K562 (cell line): ENCODE data around the gene CECR2. TPM values are rescaled to one million over a fixed set of nuclear protein-coding genes. Genes with fewer than 3 reads are reported as not detected.

ENCODE experiments used
- ATAC-seq: fragments of 200-7000 bp; cut with Tn5 transposase; 3 replicates; pipeline ENCODE4 v1.9.1; 2020; ENCODE audit warnings: moderate library complexity
- BruUV-seq: library from RNA; stranded (reverse); fragments of 400-500 nt; replicated peaks from 2 replicates; lab custom pipeline; 2021; lab: Mats Ljungman, UMichigan
- CTCF ChIA-PET: fragments of 300-600 bp; formaldehyde crosslinking; extraction: SDS; loops from one replicate; lab custom pipeline; 2021; ENCODE audit warnings: low intra/inter-chr PET ratio; lab: Yijun Ruan, JAX
- POLR2A ChIA-PET: fragments of 300-600, 350-650 bp; sonication (Branson Sonifier 250); formaldehyde crosslinking; extraction: SDS; loops from one replicate; lab custom pipeline; 2021; ENCODE audit warnings: antibody characterized with exemption, inconsistent platforms; lab: Yijun Ruan, JAX
- DNase-seq, 4 experiments: peaks; one replicate each; pipeline versions ENCODE4 v3.0.0 to v3.0.0-alpha.2; 2011 to 2018; ENCODE audit warnings: low spot score in 3 of 4, mixed read lengths in 3 of 4; ENCODE audit errors: extremely low read depth in 1 of 4
- FAIRE-seq: peaks from 2 replicates; lab custom pipeline; 2011; peaks lifted over from hg19 to GRCh38; lab: Jason Lieb, UNC
- H2AFZ ChIP-seq: 2 replicates; pipeline ENCODE4 v1.6.0; 2011; ENCODE audit warnings: low read depth, low read length, control low read depth, inconsistent platforms
- H3K27ac ChIP-seq: fragments of 200-600 bp; 3 replicates; pipeline ENCODE4 v1.8.0; 2011; ENCODE audit warnings: low read depth, mild to moderate bottlenecking, control low read depth, inconsistent platforms, low read length, moderate library complexity, mixed read lengths; ENCODE audit errors: extremely low read depth
- H3K27me3 ChIP-seq, 2 experiments: fragments of 300-600 bp in 1 of 2; 2 replicates in 1 of 2; 3 replicates in 1 of 2; pipeline versions ENCODE4 v1.6.0 to v1.8.0; 2011; ENCODE audit warnings: inconsistent platforms in 2 of 2, low read length in 2 of 2, mild to moderate bottlenecking in 1 of 2, mixed read lengths in 1 of 2, moderate library complexity in 1 of 2; ENCODE audit not compliant: control insufficient read depth in 2 of 2, insufficient read depth in 2 of 2
- H3K36me3 ChIP-seq: fragments of 300-600 bp; 3 replicates; pipeline ENCODE4 v1.8.0; 2011; ENCODE audit warnings: mild to moderate bottlenecking, low read length, inconsistent platforms; ENCODE audit not compliant: control insufficient read depth, insufficient read depth
- H3K4me1 ChIP-seq, 2 experiments: fragments of 200-600 bp in 1 of 2; replicated peaks in 1 of 2; 2 replicates in 1 of 2; 3 replicates in 1 of 2; pipeline versions ENCODE4 v1.5.1 to v1.8.0; 2011; ENCODE audit warnings: inconsistent platforms in 2 of 2, low read length in 2 of 2, mild to moderate bottlenecking in 1 of 2, mixed read lengths in 1 of 2, moderate library complexity in 1 of 2; ENCODE audit not compliant: control insufficient read depth in 2 of 2, insufficient read depth in 2 of 2
- H3K4me2 ChIP-seq: 2 replicates; pipeline ENCODE4 v1.6.1; 2011; ENCODE audit warnings: low read length, control low read depth, inconsistent platforms, mixed read lengths; ENCODE audit not compliant: insufficient read depth
- H3K4me3 ChIP-seq: fragments of 200-600 bp; sonication (generic), shearing (Covaris generic); 2 replicates; pipeline ENCODE4 v1.5.1; 2016; ENCODE audit warnings: control low read depth, inconsistent platforms
- H3K79me2 ChIP-seq: fragments of 200-600 bp; 3 replicates; pipeline ENCODE4 v1.8.0; 2011; ENCODE audit warnings: low read length, inconsistent platforms; ENCODE audit not compliant: control insufficient read depth, insufficient read depth
- H3K9ac ChIP-seq, 2 experiments: 2 replicates each; pipeline versions ENCODE4 v1.6.0 to v1.6.1; 2011; ENCODE audit warnings: low read depth in 2 of 2, low read length in 2 of 2, control low read depth in 1 of 2, inconsistent platforms in 1 of 2, mild to moderate bottlenecking in 1 of 2, mixed read lengths in 1 of 2; ENCODE audit not compliant: insufficient read depth in 1 of 2
- H3K9me1 ChIP-seq: one replicate; pipeline ENCODE4 v1.6.0; 2011; ENCODE audit warnings: inconsistent platforms, mild to moderate bottlenecking, low read length, moderate library complexity; ENCODE audit not compliant: control insufficient read depth, insufficient read depth
- H3K9me3 ChIP-seq: replicated peaks from 2 replicates; pipeline ENCODE4 v1.5.1; 2011; ENCODE audit warnings: low read depth, low read length, inconsistent platforms; ENCODE audit not compliant: control insufficient read depth, insufficient read depth
- H4K20me1 ChIP-seq: replicated peaks from 2 replicates; pipeline ENCODE4 v1.6.1; 2011; ENCODE audit warnings: low read length, inconsistent platforms, mixed read lengths; ENCODE audit not compliant: control insufficient read depth, insufficient read depth
- CBX8 ChIP-seq: fragments of 200-600 bp; sonication (generic); IDR thresholded peaks from 2 replicates; pipeline ENCODE4 v1.6.1; 2012; ENCODE audit warnings: borderline replicate concordance, mixed run types, low read depth, mild to moderate bottlenecking, moderate library complexity, mixed read lengths, low read length, control low read depth, inconsistent platforms; ENCODE audit not compliant: poor library complexity, severe bottlenecking; ENCODE audit errors: extremely low read depth
- CHD1 ChIP-seq: fragments of 200-600 bp; sonication (generic); IDR thresholded peaks from one replicate; pipeline ENCODE4 v1.6.1; 2012; ENCODE audit warnings: mild to moderate bottlenecking, moderate library complexity, low read length, inconsistent platforms
- DEAF1 ChIP-seq: fragments of 450-650 bp; formaldehyde crosslinking; IDR thresholded peaks from 2 replicates; pipeline ENCODE4 v1.4.0; 2020; ENCODE audit warnings: mild to moderate bottlenecking, moderate library complexity
- ELF2 ChIP-seq: fragments of 250-450 bp; sonication (Bioruptor Pico); IDR thresholded peaks from 2 replicates; pipeline ENCODE4 v1.5.0; 2021; ENCODE audit warnings: mild to moderate bottlenecking
- NCOA2 ChIP-seq, 2 experiments: fragments of 450-650 bp; IDR thresholded peaks; 2 replicates each; pipeline ENCODE4 v1.6.1; 2018; ENCODE audit warnings: mild to moderate bottlenecking in 2 of 2, moderate library complexity in 1 of 2; ENCODE audit not compliant: partially characterized antibody in 2 of 2
- NFRKB ChIP-seq: fragments of 450-650 bp; IDR thresholded peaks from 2 replicates; pipeline ENCODE4 v1.6.1; 2016; ENCODE audit warnings: low read depth
- POLR3G ChIP-seq: IDR thresholded peaks from 2 replicates; pipeline ENCODE4 v1.6.1; 2011; ENCODE audit not compliant: insufficient read length, insufficient replicate concordance; ENCODE audit errors: extremely low read depth
- PRMT5 ChIP-seq: sonication (generic); formaldehyde crosslinking; IDR thresholded peaks from 2 replicates; pipeline ENCODE4 v1.5.0; 2020; ENCODE audit warnings: missing genetic modification reagents
- SIN3B ChIP-seq: fragments of 450-650 bp; IDR thresholded peaks from 2 replicates; pipeline ENCODE4 v1.6.1; 2017; ENCODE audit warnings: low read depth, mild to moderate bottlenecking, moderate library complexity
- ZNF589 ChIP-seq: fragments of 200-800 bp; sonication (Bioruptor generic); IDR thresholded peaks from 2 replicates; pipeline ENCODE4 v1.6.1; 2016; ENCODE audit warnings: low read depth, missing genetic modification characterization, missing compliant biosample characterization
- ZNF766 ChIP-seq: fragments of 200-800 bp; sonication (Bioruptor generic); conservative IDR thresholded peaks from 2 replicates; pipeline ENCODE4 v1.6.1; 2016; ENCODE audit warnings: missing genetic modification characterization, missing compliant biosample characterization
- ZSCAN29 ChIP-seq: fragments of 450-650 bp; IDR thresholded peaks from 2 replicates; pipeline ENCODE4 v1.6.1; 2017
- WGBS: fragments of 100-300 bp; shearing (Covaris generic); methylation state at CpG from one replicate; pipeline ENCODE4 v1.1.6; 2016; ENCODE audit warnings: low coverage, mixed read lengths; ENCODE audit not compliant: insufficient coverage; ENCODE audit errors: missing lambda C conversion rate; 5-methylcytosine and 5-hydroxymethylcytosine counted together
- in situ Hi-C: fragments of 300-500 bp; cut with MboI; formaldehyde crosslinking; loops from 4 replicates; pipeline ENCODE4 v1.15.0; 2018; ENCODE audit warnings: inconsistent platforms, mixed read lengths
- intact Hi-C: fragments of 100-400 bp; cut with micrococcal nuclease; formaldehyde crosslinking; loops from 2 replicates; pipeline ENCODE4 v1.14.2; 2022
- polyA plus RNA-seq, 8 experiments: library from polyadenylated mRNA; depleted of rRNA in 4 of 8; stranded (reverse) in 5 of 8; unstranded in 3 of 8; fragments of >200 nt; fragmentation: Nextera tagmentation in 2 of 8; fragmentation: Illumina TruSeq in 1 of 8; extraction: Ambion mirVana in 2 of 8; extraction: Trizol in 1 of 8; gene quantifications; 2 replicates each; pipeline versions ENCODE4 v1.2.1 to v1.2.3, GENCODE V29; 2011 to 2014; ENCODE audit warnings: inconsistent platforms in 1 of 8, missing spikeins in 1 of 8
- total RNA-seq, 7 experiments: library from RNA; depleted of rRNA in 6 of 7; stranded (reverse); fragments of >200 nt in 6 of 7; fragmentation: Illumina TruSeq in 2 of 7; extraction: Trizol in 2 of 7; gene quantifications; 2 replicates each; pipeline versions ENCODE4 v1.2.1 to v1.2.3, GENCODE V29; 2011 to 2021; ENCODE audit warnings: low replicate concordance in 1 of 7
- TF ChIP-seq, protein P1 (sequence below), 2 experiments: fragments of 450-650 bp; IDR thresholded peaks; 2 replicates each; pipeline ENCODE4 v1.6.1; 2018; ENCODE audit warnings: mild to moderate bottlenecking in 2 of 2, low read depth in 1 of 2; ENCODE audit not compliant: partially characterized antibody in 2 of 2

The CECR2 gene
- total and polyA plus RNA-seq, 9 of the 15 experiments (the other 6 are each of a cell fraction or from before 2014, with no cell fraction given) = 0.01 to 1.00 (median 0.27) TPM

- H3K9ac ChIP-seq = no peak overlapping the region
- CTCF ChIA-PET = no interaction called here
- H3K27me3 ChIP-seq = peaks cover 32 to 43% of the 10 kb centered on the region in 2 experiments
- no peak overlapping the region for H3K4me2 ChIP-seq
- no peaks in the 10 kb centered on the region for H3K9me1 ChIP-seq
- FAIRE-seq (no peak), ATAC-seq (no peak), DNase-seq (no peak)
- H3K4me1 ChIP-seq = peaks cover 0 to 2% of the 10 kb centered on the region in 2 experiments; a peak in 1 of 5 replicates
- BruUV-seq = no TSS peak
- intact Hi-C loops (loop anchor here (2.0 to 5.0 kb wide), 2 partner anchors 75 to 158 kb away; partner anchors contain the start of gene BCL2L13), in situ Hi-C loops (no loop called here)
- WGBS = 26% methylated on average over 11 of the region's 11 CpGs
- H3K27ac ChIP-seq = no peak overlapping the region
- no peaks in the 10 kb centered on the region for H4K20me1 ChIP-seq
- H3K36me3 ChIP-seq = no peaks in the 10 kb centered on the region
- no peaks in the 10 kb centered on the region for H3K79me2 ChIP-seq
- H3K9me3 ChIP-seq = no peaks in the 10 kb centered on the region
- no peak overlapping the region for H3K4me3 ChIP-seq
- TF ChIP-seq DEAF1 (CRISPR knock-in tag) (no peak), CBX8 (no peak), CHD1 (no peak), NFRKB (no peak), NCOA2 (IDR thresholded peaks at IDR 0.05; ENCODE audit: partially characterized antibody in 2 of 2) (no peak), ELF2 (CRISPR knock-in tag) (no peak), ZSCAN29 (no peak), POLR3G (no peak), PRMT5 (CRISPR knock-in tag) (no peak), SIN3B (no peak), ZNF589 (CRISPR knock-in tag) (no peak), ZNF766 (no peak)
- TF ChIP-seq, protein P1, sequence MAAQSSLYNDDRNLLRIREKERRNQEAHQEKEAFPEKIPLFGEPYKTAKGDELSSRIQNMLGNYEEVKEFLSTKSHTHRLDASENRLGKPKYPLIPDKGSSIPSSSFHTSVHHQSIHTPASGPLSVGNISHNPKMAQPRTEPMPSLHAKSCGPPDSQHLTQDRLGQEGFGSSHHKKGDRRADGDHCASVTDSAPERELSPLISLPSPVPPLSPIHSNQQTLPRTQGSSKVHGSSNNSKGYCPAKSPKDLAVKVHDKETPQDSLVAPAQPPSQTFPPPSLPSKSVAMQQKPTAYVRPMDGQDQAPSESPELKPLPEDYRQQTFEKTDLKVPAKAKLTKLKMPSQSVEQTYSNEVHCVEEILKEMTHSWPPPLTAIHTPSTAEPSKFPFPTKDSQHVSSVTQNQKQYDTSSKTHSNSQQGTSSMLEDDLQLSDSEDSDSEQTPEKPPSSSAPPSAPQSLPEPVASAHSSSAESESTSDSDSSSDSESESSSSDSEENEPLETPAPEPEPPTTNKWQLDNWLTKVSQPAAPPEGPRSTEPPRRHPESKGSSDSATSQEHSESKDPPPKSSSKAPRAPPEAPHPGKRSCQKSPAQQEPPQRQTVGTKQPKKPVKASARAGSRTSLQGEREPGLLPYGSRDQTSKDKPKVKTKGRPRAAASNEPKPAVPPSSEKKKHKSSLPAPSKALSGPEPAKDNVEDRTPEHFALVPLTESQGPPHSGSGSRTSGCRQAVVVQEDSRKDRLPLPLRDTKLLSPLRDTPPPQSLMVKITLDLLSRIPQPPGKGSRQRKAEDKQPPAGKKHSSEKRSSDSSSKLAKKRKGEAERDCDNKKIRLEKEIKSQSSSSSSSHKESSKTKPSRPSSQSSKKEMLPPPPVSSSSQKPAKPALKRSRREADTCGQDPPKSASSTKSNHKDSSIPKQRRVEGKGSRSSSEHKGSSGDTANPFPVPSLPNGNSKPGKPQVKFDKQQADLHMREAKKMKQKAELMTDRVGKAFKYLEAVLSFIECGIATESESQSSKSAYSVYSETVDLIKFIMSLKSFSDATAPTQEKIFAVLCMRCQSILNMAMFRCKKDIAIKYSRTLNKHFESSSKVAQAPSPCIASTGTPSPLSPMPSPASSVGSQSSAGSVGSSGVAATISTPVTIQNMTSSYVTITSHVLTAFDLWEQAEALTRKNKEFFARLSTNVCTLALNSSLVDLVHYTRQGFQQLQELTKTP (IDR thresholded peaks at IDR 0.05; ENCODE audit: low read depth in 1 of 2, partially characterized antibody in 2 of 2) = no peak
- POLR2A ChIA-PET = interaction anchor here (0.8 to 1.2 kb wide), 3 partner anchors 12 to 420 kb away, joined by 3 to 5 read pairs (median 4); no protein-coding TSS in a partner anchor
- H2AFZ ChIP-seq = no peak overlapping the region
Measured at GRCh38 chr22:17563936-17564391, 194.7 kb downstream of the CECR2 start.
